Left renal cortex interstitium (tissue), 4 donors: ENCODE measurements around the gene RASSF10. TPM values are rescaled to one million over a fixed set of nuclear protein-coding genes. Genes with fewer than 3 reads are reported as not detected.

Source experiments
- DNase-seq, 4 donors: peaks; one replicate each; pipeline ENCODE4 v3.0.0-alpha.2; 2013; ENCODE audit warnings: low read depth in 4 of 4, low spot score in 2 of 4, missing footprints in 1 of 4
- polyA plus RNA-seq, 4 donors: library from polyadenylated mRNA; unstranded; fragments of 120-200 nt; gene quantifications; one replicate each; pipeline ENCODE4 v1.2.1, GENCODE V29; 2013; ENCODE audit not compliant: insufficient read length in 4 of 4

The RASSF10 gene
- polyA plus RNA-seq, 4 donors, result 18.3 to 34.5 (median 28.1) TPM

DNA sequence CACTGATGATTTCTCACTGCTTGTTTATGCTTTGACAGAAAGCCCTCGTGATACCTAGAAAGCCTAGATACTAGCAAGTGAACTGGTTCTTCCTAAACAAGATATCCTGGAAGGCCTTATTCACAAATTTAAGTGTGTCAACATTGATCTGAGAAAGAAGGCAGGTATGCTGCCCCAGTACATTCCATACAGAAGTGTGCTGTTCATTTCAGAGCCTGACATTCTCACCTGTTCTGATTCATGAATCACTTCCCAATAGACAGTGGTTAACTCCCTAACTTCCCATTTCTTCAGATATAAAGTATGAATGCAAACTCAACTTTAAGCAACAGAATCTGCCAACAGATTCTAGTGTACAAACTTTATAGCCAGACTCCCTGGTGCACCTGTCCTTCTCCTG, 15.5 kb upstream of the RASSF10 start:
- no peak for DNase-seq

GRCh38 chr11:12994476-12994875, 14.6 kb upstream of the RASSF10 start:
- DNase-seq, result no peak

GRCh38 chr11:12995188-12995587, 13.9 kb upstream of the RASSF10 start:
- no peak for DNase-seq

DNA sequence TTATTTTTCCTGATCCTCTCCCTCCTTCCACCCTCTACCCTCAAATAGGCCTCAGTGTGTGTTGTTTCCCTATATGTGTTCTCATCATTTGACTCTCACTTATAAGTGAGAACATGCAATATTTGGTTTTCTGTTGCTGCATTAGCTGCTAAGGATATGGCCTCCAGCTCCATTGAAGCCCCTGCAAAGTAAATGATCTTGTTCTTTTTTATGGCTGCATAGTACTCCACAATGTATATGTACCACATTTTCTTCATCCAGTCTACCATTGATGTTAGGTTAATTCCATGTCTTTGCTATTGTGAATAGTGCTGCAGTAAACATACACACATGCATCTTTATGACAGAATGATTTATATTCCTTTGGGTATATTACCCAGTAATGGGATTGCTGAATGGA, 13.3 kb upstream of the RASSF10 start:
- DNase-seq, result no peak

GRCh38 chr11:12997168-12997567, 11.9 kb upstream of the RASSF10 start:
- DNase-seq, result no peak

GRCh38 chr11:12998336-12998735, 10.8 kb upstream of the RASSF10 start:
- DNase-seq, result no peak

- no peak for DNase-seq
Measured at GRCh38 chr11:12999597-12999996, 9.5 kb upstream of the RASSF10 start.

- DNase-seq, result no peak
Measured at GRCh38 chr11:13000116-13000515, 9.0 kb upstream of the RASSF10 start.

GRCh38 chr11:13000721-13001120, 8.4 kb upstream of the RASSF10 start:
- DNase-seq, result no peak

GRCh38 chr11:13003736-13004493, 5.2 kb upstream of the RASSF10 start:
- DNase-seq, result no peak

DNA sequence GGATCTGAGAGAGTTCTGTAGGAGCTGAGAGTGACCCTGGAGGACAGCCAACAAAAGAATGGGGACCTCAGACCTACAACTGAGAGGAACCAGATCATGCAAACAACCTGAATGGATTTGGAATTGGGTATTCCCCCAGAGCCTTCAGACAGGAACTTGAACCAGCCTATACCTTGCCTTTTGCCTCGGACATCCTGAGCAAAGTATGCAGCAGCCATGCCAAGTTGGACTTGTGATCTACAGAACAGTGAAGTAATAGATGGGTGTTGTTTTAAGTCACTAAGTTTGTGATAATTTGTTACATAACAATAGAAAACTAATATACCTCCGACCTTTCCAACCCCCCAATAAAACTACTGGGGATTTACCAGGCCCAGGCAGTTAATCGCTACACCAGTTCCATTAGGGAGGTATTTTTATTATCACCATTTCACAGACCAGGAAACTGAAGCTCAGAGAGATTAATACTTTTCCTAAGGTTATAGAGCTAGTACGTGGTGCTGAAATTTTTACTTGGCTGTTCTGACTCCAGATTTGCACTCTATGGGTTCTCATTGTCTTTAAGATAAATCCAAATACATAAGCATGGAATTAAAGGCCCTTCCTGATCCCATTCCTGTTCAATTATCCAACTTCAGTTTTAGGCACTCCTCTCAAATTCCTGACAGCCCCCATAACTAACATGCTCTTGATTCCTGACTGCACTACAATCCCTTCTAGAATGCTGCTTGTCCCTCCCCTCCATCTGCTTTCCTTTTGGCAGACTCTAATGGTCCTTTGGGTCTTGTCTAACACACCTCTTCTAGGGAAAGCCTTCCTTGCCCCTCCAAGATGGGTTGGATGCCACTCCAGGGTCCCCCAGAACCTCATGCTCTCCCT, 1.7 kb upstream of the RASSF10 start:
- DNase-seq, result no peak

DNA sequence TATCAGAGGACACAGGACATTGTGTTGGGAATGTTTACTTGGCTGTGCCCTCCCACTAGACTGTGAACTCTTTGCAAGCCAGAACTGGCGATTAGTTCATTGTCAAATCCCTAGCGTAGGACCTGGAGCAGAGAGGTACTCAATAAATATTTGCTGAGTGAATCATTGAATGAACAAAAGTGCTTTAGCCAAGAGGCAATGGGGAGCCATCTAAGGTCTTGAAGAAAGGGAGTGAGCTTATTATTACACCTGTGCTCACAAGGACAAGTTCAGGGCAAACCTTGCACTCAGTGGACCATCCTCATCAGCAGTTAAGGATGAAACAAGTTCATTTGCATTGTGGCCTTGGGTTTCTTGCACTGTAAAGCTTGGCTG, 1.1 kb upstream of the RASSF10 start:
- no peak for DNase-seq

GRCh38 chr11:13009476-13009920, 382 bp downstream of the RASSF10 start:
- DNase-seq, result no peak

GRCh38 chr11:13009921-13010748, 1.0 kb downstream of the RASSF10 start:
- DNase-seq, result peak in 1 of 4 donors; percentile 49

DNA sequence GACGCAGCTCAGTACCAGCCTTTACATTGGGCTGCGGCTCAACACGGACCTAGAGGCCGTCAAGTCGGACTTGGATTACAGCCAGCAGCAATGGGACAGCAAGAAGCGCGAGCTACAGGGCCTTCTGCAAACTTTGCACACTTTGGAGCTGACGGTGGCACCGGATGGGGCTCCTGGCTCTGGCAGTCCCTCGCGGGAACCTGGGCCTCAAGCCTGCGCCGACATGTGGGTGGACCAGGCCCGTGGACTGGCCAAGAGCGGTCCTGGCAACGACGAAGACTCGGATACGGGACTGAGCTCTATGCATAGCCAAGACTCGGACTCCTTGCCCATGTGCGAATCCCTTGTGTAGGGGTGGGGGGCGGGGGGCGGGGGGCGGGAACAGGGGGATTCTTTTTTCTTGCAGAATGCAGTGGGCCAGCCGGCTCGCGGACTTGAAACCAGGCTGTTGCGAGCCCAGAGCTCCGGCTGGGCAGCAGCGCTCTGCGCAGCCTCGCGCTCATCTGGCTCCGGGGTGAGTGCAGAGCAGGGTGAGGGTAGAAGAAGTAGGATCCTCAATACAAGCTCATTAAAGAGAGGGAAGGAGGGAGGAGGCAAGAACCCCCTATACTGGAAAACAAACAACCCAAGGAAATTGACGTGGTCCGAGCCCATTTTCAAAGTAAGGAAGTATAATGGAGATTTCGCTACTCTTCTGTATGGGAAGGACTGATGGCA, 1.8 kb downstream of the RASSF10 start:
- no peak for DNase-seq

GRCh38 chr11:13011466-13012055, 2.4 kb downstream of the RASSF10 start:
- no peak for DNase-seq

DNA sequence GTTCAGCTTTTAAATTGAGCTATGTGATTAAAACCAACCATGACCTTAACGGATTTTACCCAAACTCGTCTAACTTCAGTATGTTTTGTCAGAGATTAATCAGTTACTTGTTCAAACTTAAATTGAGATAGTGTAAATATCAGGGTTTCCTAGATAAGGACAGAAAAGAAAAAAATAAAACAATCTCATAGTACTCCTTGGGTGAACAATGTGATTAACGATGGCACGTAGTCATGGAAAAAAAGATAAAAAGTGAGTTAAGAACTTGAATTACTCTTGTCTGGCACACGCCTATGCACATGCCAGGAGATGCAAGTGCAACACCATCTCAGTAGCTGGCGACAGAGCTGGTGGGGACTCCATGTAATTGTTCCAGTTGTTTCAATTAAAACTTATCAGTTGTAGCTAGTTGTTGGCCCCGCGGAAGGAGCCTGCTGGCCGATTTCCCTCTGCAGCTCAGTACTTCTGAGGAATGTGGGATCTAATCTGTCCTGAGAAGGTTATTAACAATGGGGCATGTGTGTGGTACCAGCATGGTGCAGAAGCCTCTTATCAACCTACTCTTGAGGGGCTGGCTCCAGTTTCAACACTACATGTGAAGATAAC, 3.0 kb downstream of the RASSF10 start:
- no peak for DNase-seq

DNA sequence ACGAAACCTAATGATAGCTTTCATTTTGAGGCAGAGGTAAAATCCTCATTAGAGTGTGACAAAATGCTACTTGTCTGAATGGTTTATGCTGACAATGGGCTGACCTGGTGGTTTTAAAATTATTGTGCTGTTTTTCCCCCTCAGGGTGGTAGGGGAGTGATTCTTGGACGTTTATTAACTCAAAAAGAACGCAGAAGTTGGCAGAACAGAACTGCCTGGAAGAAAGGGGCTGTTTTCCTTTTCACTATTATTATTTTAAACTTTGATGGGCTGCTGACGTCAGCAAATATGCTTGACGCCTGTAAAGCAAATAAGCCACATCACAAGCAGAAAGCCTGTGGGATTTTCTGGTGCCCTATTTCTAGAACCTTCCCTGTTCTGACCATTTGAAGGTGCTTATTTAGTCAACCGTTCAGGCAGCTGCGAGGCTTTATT, 4.0 kb downstream of the RASSF10 start:
- no peak for DNase-seq

DNA sequence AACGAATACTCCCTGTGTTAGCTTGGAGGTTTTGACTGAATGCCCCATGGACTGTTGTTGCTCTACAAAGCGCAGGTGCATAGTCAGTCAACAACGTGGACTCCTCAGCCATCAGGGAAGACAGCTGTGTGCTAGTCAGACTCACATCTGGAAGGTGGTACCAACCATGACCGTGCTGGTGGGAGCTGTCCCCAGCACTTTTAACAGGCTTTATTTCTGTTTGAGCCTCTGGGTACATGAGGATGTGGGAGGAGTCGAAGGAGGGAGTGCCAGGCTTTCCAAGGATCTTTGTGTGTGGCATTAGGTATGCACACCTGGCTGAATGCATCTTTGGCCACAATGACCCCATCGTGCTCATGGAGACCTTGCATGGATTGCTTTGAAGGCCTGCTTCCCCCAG, 6.6 kb downstream of the RASSF10 start:
- no peak for DNase-seq
